Measurements from ENCODE around the gene MAGI2.

Gene MAGI2

GRCh38 chr7:78765943-78766729 lies 687.3 kb downstream of the MAGI2 start:
- CTCF ChIA-PET: no interaction called here
- Mint-ChIP-seq H3K4me3 (no peak overlapping the region), H3K4me1 (no peaks in the 10 kb centered on the region), H3K9me3 (no peaks in the 10 kb centered on the region), H3K27ac (no peak overlapping the region), H3K36me3 (no peaks in the 10 kb centered on the region), H3K27me3 (peaks cover 3% of the 10 kb centered on the region)
- DNase-seq: no peak

GRCh38 chr7:78764571-78764970 lies 688.9 kb downstream of the MAGI2 start:
- no peak for DNase-seq
- no peaks in the 10 kb centered on the region for H3K36me3 Mint-ChIP-seq
- CTCF ChIA-PET: no interaction called here
- no peak overlapping the region for H3K4me3 Mint-ChIP-seq
- no peaks in the 10 kb centered on the region for H3K9me3 Mint-ChIP-seq
- H3K4me1 Mint-ChIP-seq: no peaks in the 10 kb centered on the region
- H3K27me3 Mint-ChIP-seq: no peaks in the 10 kb centered on the region
- no peak overlapping the region for H3K27ac Mint-ChIP-seq

- Mint-ChIP-seq H3K4me3 (no peak overlapping the region), H3K36me3 (no peaks in the 10 kb centered on the region), H3K4me1 (no peaks in the 10 kb centered on the region), H3K9me3 (no peaks in the 10 kb centered on the region), H3K27ac (no peak overlapping the region), H3K27me3 (no peaks in the 10 kb centered on the region)
- no peak for DNase-seq
- CTCF ChIA-PET: no interaction called here
Measured at GRCh38 chr7:78762625-78763024, 690.8 kb downstream of the MAGI2 start.

GRCh38 chr7:78760620-78761355 lies 692.7 kb downstream of the MAGI2 start:
- no peak for DNase-seq
- CTCF ChIA-PET: no interaction called here
- Mint-ChIP-seq H3K4me1 (no peaks in the 10 kb centered on the region), H3K27ac (no peak overlapping the region), H3K4me3 (no peak overlapping the region), H3K36me3 (no peaks in the 10 kb centered on the region), H3K9me3 (no peaks in the 10 kb centered on the region), H3K27me3 (no peaks in the 10 kb centered on the region)

GRCh38 chr7:78752554-78752953 lies 700.9 kb downstream of the MAGI2 start:
- Mint-ChIP-seq H3K4me3 (no peak overlapping the region), H3K27me3 (no peaks in the 10 kb centered on the region), H3K4me1 (no peaks in the 10 kb centered on the region), H3K9me3 (peaks cover 6% of the 10 kb centered on the region), H3K36me3 (no peaks in the 10 kb centered on the region), H3K27ac (no peak overlapping the region)
- no peak for DNase-seq
- CTCF ChIA-PET: no interaction called here

- CTCF ChIA-PET: no interaction called here
- H3K36me3 Mint-ChIP-seq: no peaks in the 10 kb centered on the region
- DNase-seq: no peak
- peaks cover 6% of the 10 kb centered on the region for H3K9me3 Mint-ChIP-seq
- no peak overlapping the region for H3K27ac Mint-ChIP-seq
- no peaks in the 10 kb centered on the region for H3K27me3 Mint-ChIP-seq
- H3K4me3 Mint-ChIP-seq: no peak overlapping the region
- no peaks in the 10 kb centered on the region for H3K4me1 Mint-ChIP-seq
Measured at GRCh38 chr7:78751253-78751652, 702.2 kb downstream of the MAGI2 start.

- no peak overlapping the region for H3K4me3 Mint-ChIP-seq
- DNase-seq: no peak
- CTCF ChIA-PET: no interaction called here
- no peak overlapping the region for H3K27ac Mint-ChIP-seq
- no peaks in the 10 kb centered on the region for H3K36me3 Mint-ChIP-seq
- no peaks in the 10 kb centered on the region for H3K4me1 Mint-ChIP-seq
- peaks cover 9% of the 10 kb centered on the region for H3K9me3 Mint-ChIP-seq
- H3K27me3 Mint-ChIP-seq: no peaks in the 10 kb centered on the region
Measured at GRCh38 chr7:78749052-78749746, 704.3 kb downstream of the MAGI2 start.

- no peaks in the 10 kb centered on the region for H3K36me3 Mint-ChIP-seq
- H3K27me3 Mint-ChIP-seq: no peaks in the 10 kb centered on the region
- no peaks in the 10 kb centered on the region for H3K4me1 Mint-ChIP-seq
- H3K4me3 Mint-ChIP-seq: no peak overlapping the region
- DNase-seq: no peak
- CTCF ChIA-PET: no interaction called here
- H3K27ac Mint-ChIP-seq: no peak overlapping the region
- H3K9me3 Mint-ChIP-seq: peaks cover 3% of the 10 kb centered on the region
Measured at GRCh38 chr7:78747592-78747991, 705.9 kb downstream of the MAGI2 start.

GRCh38 chr7:78746301-78746700 lies 707.2 kb downstream of the MAGI2 start:
- no peak overlapping the region for H3K27ac Mint-ChIP-seq
- no peak for DNase-seq
- CTCF ChIA-PET: no interaction called here
- H3K9me3 Mint-ChIP-seq: peaks cover 3% of the 10 kb centered on the region
- H3K4me3 Mint-ChIP-seq: no peak overlapping the region
- H3K27me3 Mint-ChIP-seq: no peaks in the 10 kb centered on the region
- no peaks in the 10 kb centered on the region for H3K4me1 Mint-ChIP-seq
- no peaks in the 10 kb centered on the region for H3K36me3 Mint-ChIP-seq

GRCh38 chr7:78742694-78743093 lies 710.8 kb downstream of the MAGI2 start:
- CTCF ChIA-PET: no interaction called here
- Mint-ChIP-seq H3K27me3 (no peaks in the 10 kb centered on the region), H3K4me3 (no peak overlapping the region), H3K9me3 (peaks cover 3% of the 10 kb centered on the region), H3K36me3 (no peaks in the 10 kb centered on the region), H3K27ac (no peak overlapping the region), H3K4me1 (no peaks in the 10 kb centered on the region)
- no peak for DNase-seq

GRCh38 chr7:78736548-78736947 lies 716.9 kb downstream of the MAGI2 start:
- H3K27me3 Mint-ChIP-seq: no peaks in the 10 kb centered on the region
- no peak overlapping the region for H3K4me3 Mint-ChIP-seq
- H3K9me3 Mint-ChIP-seq: no peaks in the 10 kb centered on the region
- no peaks in the 10 kb centered on the region for H3K36me3 Mint-ChIP-seq
- H3K4me1 Mint-ChIP-seq: no peaks in the 10 kb centered on the region
- DNase-seq: no peak
- no peak overlapping the region for H3K27ac Mint-ChIP-seq
- CTCF ChIA-PET: no interaction called here

GRCh38 chr7:78734626-78735025 lies 718.8 kb downstream of the MAGI2 start:
- CTCF ChIA-PET: no interaction called here
- H3K4me1 Mint-ChIP-seq: no peaks in the 10 kb centered on the region
- DNase-seq: no peak
- H3K27me3 Mint-ChIP-seq: no peaks in the 10 kb centered on the region
- H3K36me3 Mint-ChIP-seq: no peaks in the 10 kb centered on the region
- no peak overlapping the region for H3K4me3 Mint-ChIP-seq
- H3K9me3 Mint-ChIP-seq: no peaks in the 10 kb centered on the region
- no peak overlapping the region for H3K27ac Mint-ChIP-seq

GRCh38 chr7:78720066-78720465 lies 733.4 kb downstream of the MAGI2 start:
- CTCF ChIA-PET: no interaction called here

GRCh38 chr7:78718212-78718611 lies 735.3 kb downstream of the MAGI2 start:
- Mint-ChIP-seq H3K27ac (no peak overlapping the region), H3K36me3 (no peaks in the 10 kb centered on the region), H3K4me1 (no peaks in the 10 kb centered on the region), H3K9me3 (peaks cover 2% of the 10 kb centered on the region), H3K4me3 (no peak overlapping the region), H3K27me3 (no peaks in the 10 kb centered on the region)
- CTCF ChIA-PET: no interaction called here
- no peak for DNase-seq

More at GRCh38 chr7:78720066-78720465, 733.4 kb downstream of the MAGI2 start:
- DNase-seq: no peak
- Mint-ChIP-seq H3K4me3 (no peak overlapping the region), H3K27ac (no peak overlapping the region), H3K4me1 (no peaks in the 10 kb centered on the region), H3K27me3 (no peaks in the 10 kb centered on the region), H3K9me3 (peaks cover 3% of the 10 kb centered on the region), H3K36me3 (no peaks in the 10 kb centered on the region)

- Mint-ChIP-seq H3K4me1 (no peaks in the 10 kb centered on the region), H3K36me3 (no peaks in the 10 kb centered on the region), H3K27ac (no peak overlapping the region), H3K4me3 (no peak overlapping the region), H3K9me3 (peaks cover 2% of the 10 kb centered on the region), H3K27me3 (no peaks in the 10 kb centered on the region)
- CTCF ChIA-PET: no interaction called here
- DNase-seq: no peak
Measured at GRCh38 chr7:78716876-78717275, 736.6 kb downstream of the MAGI2 start.

Data from activated naive CD4-positive, alpha-beta T cell treated with anti-CD3 and anti-CD28 coated beads, Interleukin-2, amount 10 ng/mL, durations not matched to agents 7 days and 5 days (primary cell).